ENCODE results near the gene UBAP1.
"Not testable (repeated sequence)": the region's sequence is repeated elsewhere in the genome, so short reads cannot be mapped to it uniquely, and the experiment has no call there.

Gene UBAP1

GRCh38 chr9:34178436-34179212, at the start of gene UBAP1:
Gene UBAP1 (plus strand): TSS chr9:34179043. CDS start chr9:34220915, 41,872 bp downstream.
- DNase-seq (ENCODE audit: low read depth in 2 of 2): peak; percentile 90 to 91

GRCh38 chr9:34131571-34131970, 47.3 kb upstream of the UBAP1 start:
- DNase-seq (ENCODE audit: low read depth in 2 of 2): no peak

- no peak for DNase-seq (ENCODE audit: low read depth in 2 of 2)
These were observed 45.4 kb upstream of the UBAP1 start for GRCh38 chr9:34133436-34133949.

- DNase-seq (ENCODE audit: low read depth in 2 of 2): no peak
These were observed 44.3 kb upstream of the UBAP1 start for GRCh38 chr9:34134521-34134920.

GRCh38 chr9:34138644-34139043, 40.2 kb upstream of the UBAP1 start:
- not testable (repeated sequence) for DNase-seq (ENCODE audit: low read depth in 2 of 2)

GRCh38 chr9:34139477-34140146, 39.2 kb upstream of the UBAP1 start:
- DNase-seq (ENCODE audit: low read depth in 2 of 2): peak; percentile 35 to 43

GRCh38 chr9:34140853-34141252, 38.0 kb upstream of the UBAP1 start:
- no peak for DNase-seq (ENCODE audit: low read depth in 2 of 2)

GRCh38 chr9:34143116-34143515, 35.7 kb upstream of the UBAP1 start:
- DNase-seq (ENCODE audit: low read depth in 2 of 2): no peak

GRCh38 chr9:34145165-34145564, 33.7 kb upstream of the UBAP1 start:
- no peak for DNase-seq (ENCODE audit: low read depth in 2 of 2)

- no peak for DNase-seq (ENCODE audit: low read depth in 2 of 2)
These were observed 27.4 kb upstream of the UBAP1 start for GRCh38 chr9:34151398-34151797.

GRCh38 chr9:34154057-34154456, 24.8 kb upstream of the UBAP1 start:
- no peak for DNase-seq (ENCODE audit: low read depth in 2 of 2)

GRCh38 chr9:34157318-34157717, 21.5 kb upstream of the UBAP1 start:
- DNase-seq (ENCODE audit: low read depth in 2 of 2): no peak

- DNase-seq (ENCODE audit: low read depth in 2 of 2): no peak
These were observed 20.9 kb upstream of the UBAP1 start for GRCh38 chr9:34157898-34158297.

- DNase-seq (ENCODE audit: low read depth in 2 of 2): peak; percentile 39 to 44
These were observed 20.4 kb upstream of the UBAP1 start for GRCh38 chr9:34158362-34158869.

- DNase-seq (ENCODE audit: low read depth in 2 of 2): no peak
These were observed 15.4 kb upstream of the UBAP1 start for GRCh38 chr9:34163434-34163833.

- DNase-seq (ENCODE audit: low read depth in 2 of 2): no peak
These were observed 9.7 kb upstream of the UBAP1 start for GRCh38 chr9:34169125-34169524.

- no peak for DNase-seq (ENCODE audit: low read depth in 2 of 2)
These were observed 8.4 kb upstream of the UBAP1 start for GRCh38 chr9:34170237-34170991.

- no peak for DNase-seq (ENCODE audit: low read depth in 2 of 2)
These were observed 6.9 kb upstream of the UBAP1 start for GRCh38 chr9:34171753-34172535.

GRCh38 chr9:34176089-34176488, 2.8 kb upstream of the UBAP1 start:
- DNase-seq (ENCODE audit: low read depth in 2 of 2): no peak

GRCh38 chr9:34177593-34178435, 1.0 kb upstream of the UBAP1 start:
- DNase-seq (ENCODE audit: low read depth in 2 of 2): no peak

Data from fibroblast of skin of left biceps (primary cell).